Activated naive CD8-positive, alpha-beta T cell treated with anti-CD3 and anti-CD28 coated beads for 36 hours (primary cell): ENCODE results near the gene GART. TPM values are rescaled to one million over a fixed set of nuclear protein-coding genes. Genes with fewer than 3 reads are reported as not detected.
"Not testable (repeated sequence)": the region's sequence is repeated elsewhere in the genome, so short reads cannot be mapped to it uniquely, and the experiment has no call there.

Experiments used
- DNase-seq: peaks from one replicate; pipeline ENCODE4 v3.0.0; 2021
- H3K27ac Mint-ChIP-seq: one replicate; pipeline ENCODE4 v1.8.0; 2022; ENCODE audit warnings: mild to moderate bottlenecking, moderate library complexity, mixed read lengths
- H3K27me3 Mint-ChIP-seq: one replicate; pipeline ENCODE4 v1.8.0; 2022; ENCODE audit warnings: mild to moderate bottlenecking, mixed read lengths
- H3K36me3 Mint-ChIP-seq: one replicate; pipeline ENCODE4 v1.8.0; 2021; ENCODE audit warnings: mild to moderate bottlenecking, mixed read lengths
- H3K4me1 Mint-ChIP-seq: one replicate; pipeline ENCODE4 v1.8.0; 2021; ENCODE audit warnings: mixed read lengths
- H3K4me3 Mint-ChIP-seq: one replicate; pipeline ENCODE4 v1.8.0; 2022; ENCODE audit warnings: mild to moderate bottlenecking, moderate library complexity, mixed read lengths
- H3K9me3 Mint-ChIP-seq: one replicate; pipeline ENCODE4 v1.8.0; 2022; ENCODE audit warnings: mixed read lengths
- total RNA-seq, 2 experiments: library from RNA; stranded (reverse); gene quantifications; one replicate each; pipeline ENCODE4 v1.2.3, GENCODE V29; 2021

The GART gene
- total RNA-seq, 2 experiments from 2014 or later: 259 to 265 TPM

GRCh38 chr21:33510826-33511225 is 31.1 kb downstream of the GART start:
- no peak overlapping the region for H3K4me3 Mint-ChIP-seq
- no peak overlapping the region for H3K27ac Mint-ChIP-seq
- peaks cover 2% of the 10 kb centered on the region for H3K9me3 Mint-ChIP-seq
- peaks cover 7% of the 10 kb centered on the region for H3K4me1 Mint-ChIP-seq
- no peak for DNase-seq
- peaks cover 50% of the 10 kb centered on the region for H3K36me3 Mint-ChIP-seq
- no peaks in the 10 kb centered on the region for H3K27me3 Mint-ChIP-seq

DNA sequence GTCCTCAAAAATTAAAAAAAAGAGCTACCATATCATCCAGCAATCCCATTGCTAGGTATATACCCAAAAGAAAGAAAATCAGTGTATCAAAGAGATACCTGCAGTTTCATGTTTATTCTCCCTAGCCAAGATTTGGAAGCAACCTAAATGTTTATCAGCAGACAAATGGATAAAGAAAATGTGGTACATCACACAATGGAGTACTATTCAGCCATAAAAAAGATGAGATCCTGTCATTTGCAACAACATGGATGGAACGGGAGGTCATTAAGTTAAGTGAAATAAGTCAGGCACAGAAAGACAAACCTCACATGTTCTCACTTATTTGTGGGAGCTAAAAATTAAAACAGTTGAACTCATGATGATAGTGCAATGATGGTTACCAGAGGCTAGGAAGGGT is 34.9 kb downstream of the GART start:
- not testable (repeated sequence) for H3K27me3 Mint-ChIP-seq, H3K4me3 Mint-ChIP-seq, H3K4me1 Mint-ChIP-seq, H3K27ac Mint-ChIP-seq, H3K9me3 Mint-ChIP-seq, DNase-seq
- H3K36me3 Mint-ChIP-seq: peaks cover 49% of the 10 kb centered on the region

GRCh38 chr21:33505833-33506232 is 36.1 kb downstream of the GART start:
- Mint-ChIP-seq H3K9me3 (peaks cover 2% of the 10 kb centered on the region), H3K27ac (no peak overlapping the region)
- no peak for DNase-seq

DNA sequence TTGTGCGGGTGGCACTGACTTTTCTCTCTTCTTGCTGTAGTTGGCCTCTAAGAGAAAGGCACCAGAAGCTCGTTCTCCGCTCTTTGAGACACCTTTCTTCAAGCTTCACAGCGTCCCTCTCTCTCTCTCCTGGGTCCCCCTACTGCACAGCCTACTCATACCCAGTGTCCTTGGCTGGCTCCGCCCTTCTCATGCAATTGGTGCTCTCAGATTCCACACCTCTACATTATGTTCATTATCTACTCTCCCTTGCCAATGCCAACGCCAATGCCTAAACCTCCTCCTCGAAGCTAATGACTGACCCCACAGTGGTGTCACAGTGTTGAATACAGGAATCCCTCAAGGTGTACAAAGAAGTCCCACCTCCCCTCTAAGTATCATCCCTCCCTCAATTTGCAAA is 45.6 kb downstream of the GART start:
- DNase-seq: no peak
- Mint-ChIP-seq H3K36me3 (peaks cover 2% of the 10 kb centered on the region), H3K9me3 (no peaks in the 10 kb centered on the region), H3K27ac (no peak overlapping the region), H3K27me3 (no peaks in the 10 kb centered on the region), H3K4me1 (peaks cover 5% of the 10 kb centered on the region), H3K4me3 (no peak overlapping the region)

More at GRCh38 chr21:33505833-33506232, 36.1 kb downstream of the GART start:
- H3K36me3 Mint-ChIP-seq: peaks cover 43% of the 10 kb centered on the region
- no peaks in the 10 kb centered on the region for H3K27me3 Mint-ChIP-seq
- peaks cover 3% of the 10 kb centered on the region for H3K4me1 Mint-ChIP-seq
- no peak overlapping the region for H3K4me3 Mint-ChIP-seq

DNA sequence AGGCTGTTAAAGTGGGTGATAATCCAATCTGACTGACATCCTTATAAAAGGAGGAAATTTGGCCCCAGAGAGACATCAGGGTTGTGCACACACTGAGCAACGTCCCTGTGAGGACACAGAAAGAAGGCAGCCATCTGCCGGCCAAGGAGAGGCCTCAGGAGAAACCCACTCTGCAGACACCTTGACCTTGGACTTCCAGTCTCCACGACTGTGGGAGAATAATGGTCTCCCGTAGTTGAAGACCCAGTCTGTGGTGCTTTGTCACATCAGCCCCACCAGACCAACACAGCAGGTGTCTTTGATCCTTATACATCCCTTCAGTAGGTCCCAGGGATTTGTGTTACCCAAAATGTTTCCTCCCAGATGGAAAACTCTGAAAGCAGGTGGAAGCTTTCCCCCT is 46.2 kb downstream of the GART start:
- Mint-ChIP-seq H3K36me3 (no peaks in the 10 kb centered on the region), H3K4me3 (no peak overlapping the region), H3K4me1 (peaks cover 8% of the 10 kb centered on the region), H3K27me3 (no peaks in the 10 kb centered on the region), H3K9me3 (no peaks in the 10 kb centered on the region), H3K27ac (no peak overlapping the region)
- DNase-seq: no peak

- no peak for DNase-seq
- no peaks in the 10 kb centered on the region for H3K27me3 Mint-ChIP-seq
- H3K27ac Mint-ChIP-seq: no peak overlapping the region
- no peaks in the 10 kb centered on the region for H3K36me3 Mint-ChIP-seq
- H3K4me3 Mint-ChIP-seq: no peak overlapping the region
- H3K9me3 Mint-ChIP-seq: no peaks in the 10 kb centered on the region
- peaks cover 10% of the 10 kb centered on the region for H3K4me1 Mint-ChIP-seq
Observed at GRCh38 chr21:33493756-33494155, 48.2 kb downstream of the GART start.

GRCh38 chr21:33492571-33492970 is 49.3 kb downstream of the GART start:
- H3K27ac Mint-ChIP-seq: no peak overlapping the region
- DNase-seq: no peak
- no peaks in the 10 kb centered on the region for H3K9me3 Mint-ChIP-seq
- H3K36me3 Mint-ChIP-seq: no peaks in the 10 kb centered on the region
- no peaks in the 10 kb centered on the region for H3K27me3 Mint-ChIP-seq
- no peak overlapping the region for H3K4me3 Mint-ChIP-seq
- H3K4me1 Mint-ChIP-seq: peaks cover 10% of the 10 kb centered on the region

GRCh38 chr21:33491373-33492102 is 50.4 kb downstream of the GART start, which contains the start of gene DNAJC28:
Gene DNAJC28 (minus strand): TSS chr21:33491716. CDS start chr21:33489393, 2,323 bp downstream.
- Mint-ChIP-seq H3K36me3 (no peaks in the 10 kb centered on the region), H3K27ac (peak within 1 kb of the TSS; percentile 85), H3K27me3 (no peaks in the 10 kb centered on the region), H3K4me3 (peak within 1 kb of the TSS; percentile 77), H3K4me1 (peaks cover 10% of the 10 kb centered on the region), H3K9me3 (no peaks in the 10 kb centered on the region)
- DNase-seq: peak; percentile 95

DNA sequence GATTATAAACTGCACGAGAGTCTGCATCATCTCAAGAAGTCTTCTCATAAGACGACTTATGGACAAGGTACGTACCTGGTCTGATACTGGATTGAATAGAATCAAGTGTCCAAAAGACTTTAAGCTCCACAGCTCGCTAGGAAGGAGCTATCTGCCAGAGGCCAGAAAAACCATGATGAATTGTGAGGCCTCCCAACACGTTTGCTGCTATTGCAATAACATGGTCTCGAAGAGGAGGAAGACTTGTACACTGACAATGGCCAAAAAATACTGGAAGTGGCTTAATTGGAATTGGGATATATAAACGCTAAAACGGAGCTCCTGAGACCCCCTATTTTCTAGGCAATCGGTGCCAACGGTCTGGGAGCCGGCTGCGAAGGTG is 50.9 kb downstream of the GART start:
- Mint-ChIP-seq H3K27ac (peak overlapping the region; percentile 50), H3K36me3 (no peaks in the 10 kb centered on the region), H3K27me3 (no peaks in the 10 kb centered on the region), H3K9me3 (no peaks in the 10 kb centered on the region), H3K4me1 (peaks cover 10% of the 10 kb centered on the region), H3K4me3 (peak overlapping the region; percentile 77)
- DNase-seq: no peak

DNA sequence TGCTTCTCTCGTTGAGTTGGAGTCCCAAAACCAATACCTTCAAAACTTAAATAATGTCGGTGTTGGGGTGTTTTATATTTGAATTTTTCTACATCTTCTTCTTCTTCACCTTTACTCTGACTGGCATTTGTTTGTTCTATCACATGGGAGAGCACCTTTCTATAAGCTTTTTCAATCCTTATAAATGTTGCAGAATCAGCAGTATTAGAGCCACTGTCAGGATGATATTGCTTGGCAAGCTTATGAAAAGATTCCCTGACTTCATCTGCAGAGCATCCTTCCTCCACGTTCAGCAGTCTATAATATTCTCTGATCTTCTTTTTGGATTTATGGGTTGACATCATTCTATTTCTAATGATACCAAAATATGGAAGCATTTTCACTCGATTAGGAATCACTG is 53.0 kb downstream of the GART start:
- H3K9me3 Mint-ChIP-seq: no peaks in the 10 kb centered on the region
- no peak overlapping the region for H3K4me3 Mint-ChIP-seq
- peaks cover 10% of the 10 kb centered on the region for H3K4me1 Mint-ChIP-seq
- H3K27ac Mint-ChIP-seq: no peak overlapping the region
- no peak for DNase-seq
- no peaks in the 10 kb centered on the region for H3K36me3 Mint-ChIP-seq
- no peaks in the 10 kb centered on the region for H3K27me3 Mint-ChIP-seq

- no peak overlapping the region for H3K27ac Mint-ChIP-seq
- no peaks in the 10 kb centered on the region for H3K36me3 Mint-ChIP-seq
- H3K9me3 Mint-ChIP-seq: no peaks in the 10 kb centered on the region
Observed at GRCh38 chr21:33487996-33488395, 53.9 kb downstream of the GART start.

GRCh38 chr21:33481314-33481943 is 60.5 kb downstream of the GART start:
- H3K36me3 Mint-ChIP-seq: no peaks in the 10 kb centered on the region
- H3K4me1 Mint-ChIP-seq: peaks cover 15% of the 10 kb centered on the region
- H3K9me3 Mint-ChIP-seq: no peaks in the 10 kb centered on the region
- H3K4me3 Mint-ChIP-seq: peak overlapping the region; percentile 86
- DNase-seq: no peak
- no peak overlapping the region for H3K27ac Mint-ChIP-seq
- H3K27me3 Mint-ChIP-seq: no peaks in the 10 kb centered on the region

More at GRCh38 chr21:33487996-33488395, 53.9 kb downstream of the GART start:
- no peak for DNase-seq
- Mint-ChIP-seq H3K4me3 (no peak overlapping the region), H3K4me1 (peaks cover 10% of the 10 kb centered on the region), H3K27me3 (no peaks in the 10 kb centered on the region)

- H3K36me3 Mint-ChIP-seq: no peaks in the 10 kb centered on the region
- no peaks in the 10 kb centered on the region for H3K27me3 Mint-ChIP-seq
Observed at GRCh38 chr21:33480481-33481103, 61.3 kb downstream of the GART start.

DNA sequence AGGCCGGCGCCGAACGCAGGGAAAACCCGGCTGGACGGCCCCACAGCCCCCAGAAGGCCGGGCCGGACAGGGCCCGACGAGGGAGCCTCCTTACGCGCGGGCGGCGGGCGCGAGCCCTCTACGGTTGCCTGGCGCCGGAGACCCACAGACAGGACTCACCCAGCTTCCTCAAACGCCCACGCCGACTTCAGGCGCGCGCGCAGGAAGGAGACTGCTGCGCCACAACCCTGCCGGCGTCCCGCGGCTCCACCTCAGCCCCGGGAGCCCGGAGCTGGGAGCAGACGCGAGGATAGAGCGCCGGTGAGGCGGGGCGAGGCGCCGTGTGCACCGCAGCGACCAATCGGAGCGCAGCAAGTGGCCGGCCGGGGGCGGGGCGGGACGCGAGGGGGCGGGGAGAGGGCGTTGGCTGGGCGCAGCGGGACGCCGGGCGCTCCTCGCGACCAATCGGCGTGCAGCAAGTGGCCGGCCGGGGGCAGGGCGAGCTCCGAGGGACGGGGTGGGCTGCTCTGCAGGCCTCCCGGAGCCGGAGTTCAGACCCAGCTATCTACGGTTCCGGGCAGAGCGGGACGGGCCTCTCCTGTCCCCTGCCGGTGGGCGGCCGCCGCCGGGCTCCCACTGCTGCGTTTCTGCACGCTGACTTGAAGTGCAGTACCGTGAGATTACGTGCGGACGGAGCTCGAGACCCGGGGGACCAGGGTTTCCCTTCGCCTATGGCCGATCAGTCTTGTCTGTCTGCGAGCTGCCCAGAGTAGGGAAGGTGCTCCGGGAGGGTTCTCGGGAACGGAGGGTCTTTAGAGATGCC is 62.0 kb downstream of the GART start, which contains the start of gene TMEM50B:
TSS of gene TMEM50B (minus strand) at position 296 of the 802 bp plus-strand sequence. CDS start 11,089 bp downstream, outside the sequence.
- DNase-seq: peak; percentile 99
- Mint-ChIP-seq H3K4me3 (peak within 1 kb of the TSS; percentile 86), H3K36me3 (no peaks in the 10 kb centered on the region), H3K27ac (peak within 1 kb of the TSS; percentile 88), H3K9me3 (no peaks in the 10 kb centered on the region), H3K4me1 (peaks cover 15% of the 10 kb centered on the region), H3K27me3 (no peaks in the 10 kb centered on the region)

More at GRCh38 chr21:33480481-33481103, 61.3 kb downstream of the GART start:
- Mint-ChIP-seq H3K4me1 (peaks cover 15% of the 10 kb centered on the region), H3K27ac (peak overlapping the region; percentile 88), H3K9me3 (no peaks in the 10 kb centered on the region), H3K4me3 (peak overlapping the region; percentile 86)
- DNase-seq: no peak
